DOHH2 (cell line): Measurements from ENCODE around the gene GUCA1C.

ENCODE experiments used
- H3F3A ChIP-seq: fragments of 200-600 bp; sonication (generic), shearing (Covaris generic); 2 replicates; pipeline ENCODE4 v1.6.0; 2016; ENCODE audit warnings: antibody characterized with exemption, mild to moderate bottlenecking; ENCODE audit not compliant: control insufficient read depth, insufficient read depth
- H3K27ac ChIP-seq: fragments of 200-600 bp; sonication (generic); 2 replicates; pipeline ENCODE4 v1.5.1; 2014; ENCODE audit warnings: low read depth, mild to moderate bottlenecking, low read length, moderate library complexity
- H3K27me3 ChIP-seq: fragments of 200-600 bp; sonication (generic); 2 replicates; pipeline ENCODE4 v1.6.1; 2014; ENCODE audit warnings: mild to moderate bottlenecking, low read length, mixed read lengths; ENCODE audit not compliant: control insufficient read depth
- H3K36me3 ChIP-seq: fragments of 200-600 bp; sonication (generic); 2 replicates; pipeline ENCODE4 v1.6.1; 2014; ENCODE audit warnings: mild to moderate bottlenecking, low read length, moderate library complexity, mixed read lengths; ENCODE audit not compliant: control insufficient read depth
- H3K4me1 ChIP-seq: fragments of 200-600 bp; sonication (generic); 2 replicates; pipeline ENCODE4 v1.6.1; 2014; ENCODE audit warnings: mild to moderate bottlenecking, low read length, mixed read lengths; ENCODE audit not compliant: control insufficient read depth
- H3K4me2 ChIP-seq: fragments of 200-600 bp; sonication (generic); 2 replicates; pipeline ENCODE4 v1.6.0; 2014; ENCODE audit warnings: mild to moderate bottlenecking, low read length, moderate library complexity
- H3K4me3 ChIP-seq: fragments of 200-600 bp; sonication (generic); 2 replicates; pipeline ENCODE4 v1.5.1; 2014; ENCODE audit warnings: mild to moderate bottlenecking, low read length, mixed read lengths
- H3K79me2 ChIP-seq: fragments of 200-600 bp; sonication (generic); 2 replicates; pipeline ENCODE4 v1.6.1; 2014; ENCODE audit warnings: mild to moderate bottlenecking, low read length, mixed read lengths; ENCODE audit not compliant: control insufficient read depth
- H3K9me2 ChIP-seq: fragments of 200-600 bp; sonication (generic); replicated peaks from 2 replicates; pipeline ENCODE4 v1.6.1; 2014; ENCODE audit warnings: mild to moderate bottlenecking, low read length, mixed read lengths; ENCODE audit not compliant: control insufficient read depth
- H3K9me3 ChIP-seq: fragments of 200-600 bp; sonication (generic); 2 replicates; pipeline ENCODE4 v1.6.1; 2014; ENCODE audit warnings: antibody characterized with exemption, low read length, mixed read lengths; ENCODE audit not compliant: control insufficient read depth, insufficient read depth
- H4K20me1 ChIP-seq: fragments of 200-600 bp; sonication (generic); 2 replicates; pipeline ENCODE4 v1.6.0; 2014; ENCODE audit warnings: low read depth, mild to moderate bottlenecking, antibody characterized with exemption, low read length, moderate library complexity; ENCODE audit not compliant: control insufficient read depth, insufficient read depth
- CTCF ChIP-seq: fragments of 200-600 bp; sonication (generic); IDR thresholded peaks from one replicate; pipeline ENCODE4 v1.5.1; 2014; ENCODE audit warnings: antibody characterized with exemption, mild to moderate bottlenecking, low read depth, low read length; ENCODE audit not compliant: poor library complexity, severe bottlenecking
- EZH2phosphoT487 ChIP-seq: fragments of 200-600 bp; sonication (generic); IDR thresholded peaks from 2 replicates; pipeline ENCODE4 v1.6.1; 2017; ENCODE audit warnings: borderline replicate concordance, mild to moderate bottlenecking, antibody characterized with exemption, low read length, moderate library complexity, mixed read lengths

GUCA1C gene

GRCh38 chr3:108951820-108952501, 1.7 kb downstream of the GUCA1C start:
- H3K27ac ChIP-seq, result no peak overlapping the region
- no peaks in the 10 kb centered on the region for H3K4me1 ChIP-seq
- no peaks in the 10 kb centered on the region for H3K27me3 ChIP-seq
- H4K20me1 ChIP-seq, result no peaks in the 10 kb centered on the region
- H3K36me3 ChIP-seq, result no peaks in the 10 kb centered on the region
- TF ChIP-seq EZH2phosphoT487 (no peak), CTCF (no peak)
- no peak overlapping the region for H3K4me3 ChIP-seq
- no peaks in the 10 kb centered on the region for H3K79me2 ChIP-seq
- no peaks in the 10 kb centered on the region for H3K9me3 ChIP-seq
- H3F3A ChIP-seq, result no peaks in the 10 kb centered on the region
- no peaks in the 10 kb centered on the region for H3K9me2 ChIP-seq
- H3K4me2 ChIP-seq, result no peak overlapping the region

DNA sequence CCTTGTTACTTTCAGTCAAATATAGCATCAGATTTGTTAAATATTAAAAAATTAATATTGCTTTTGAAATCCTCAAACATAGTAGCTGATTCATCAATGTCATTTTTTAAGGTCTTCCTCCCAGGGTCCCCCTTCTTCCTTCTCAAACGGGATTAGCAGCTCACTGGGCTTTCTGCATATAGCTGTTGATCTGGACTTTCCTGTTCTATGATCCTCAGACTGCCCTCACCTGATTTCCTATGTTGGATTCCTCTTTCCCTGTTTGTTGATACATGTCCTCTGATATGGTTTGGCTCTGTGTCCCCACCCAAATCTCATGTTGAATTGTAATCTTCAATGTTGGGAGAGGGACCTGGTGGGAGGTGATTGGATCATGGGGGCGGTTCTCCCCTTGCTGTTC, 5.8 kb downstream of the GUCA1C start:
- Histone ChIP-seq H3K27ac (no peak overlapping the region), H3K9me2 (no peaks in the 10 kb centered on the region), H3K9me3 (no peaks in the 10 kb centered on the region), H3K27me3 (no peaks in the 10 kb centered on the region), H3F3A (no peaks in the 10 kb centered on the region), H3K4me3 (no peak overlapping the region), H3K36me3 (no peaks in the 10 kb centered on the region), H4K20me1 (no peaks in the 10 kb centered on the region), H3K4me1 (no peaks in the 10 kb centered on the region), H3K79me2 (no peaks in the 10 kb centered on the region), H3K4me2 (no peak overlapping the region)
- TF ChIP-seq EZH2phosphoT487 (no peak), CTCF (no peak)

DNA sequence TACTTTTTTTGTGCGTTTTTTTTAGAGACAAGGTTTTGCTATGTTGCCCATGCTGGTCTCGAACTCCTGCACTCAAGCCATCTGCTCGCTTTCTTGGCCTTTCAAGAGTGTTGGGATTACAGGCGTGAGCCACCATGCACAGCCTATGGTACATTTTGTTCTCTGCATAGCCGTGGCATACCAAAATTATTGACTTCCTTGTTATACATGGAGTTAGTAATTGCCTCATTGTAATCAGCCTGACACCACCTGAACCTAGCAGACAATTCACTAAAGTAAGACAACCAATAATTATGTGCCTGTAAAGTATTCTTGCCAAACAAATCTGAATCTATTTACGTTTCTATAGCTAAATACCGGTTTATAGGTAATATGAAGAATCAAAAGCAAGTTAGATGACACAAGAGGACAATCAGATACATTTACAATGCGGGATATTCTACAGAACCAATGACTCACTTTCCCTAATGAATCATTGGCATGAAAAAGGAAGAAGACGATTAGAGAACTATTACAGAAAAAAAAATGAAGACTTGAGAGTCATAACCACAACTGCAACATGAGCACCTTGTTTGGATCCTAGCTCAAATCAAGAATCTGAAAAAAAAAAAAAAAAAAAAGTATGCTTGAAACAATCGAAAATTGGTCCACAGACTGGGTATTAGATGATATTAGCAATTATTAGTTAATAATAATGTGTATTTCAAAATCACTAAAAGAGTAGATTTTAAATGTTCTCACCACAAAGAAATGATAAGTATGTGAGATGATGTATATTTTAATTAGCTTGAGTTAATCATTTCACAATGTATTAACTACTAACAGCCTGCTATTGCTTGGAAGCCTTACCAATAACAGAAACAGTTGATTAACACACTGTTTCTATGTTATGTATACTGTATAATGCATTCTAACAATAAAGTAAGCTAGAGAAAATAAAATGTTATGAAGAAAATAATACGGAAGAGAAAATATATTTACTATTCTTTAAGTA, 7.1 kb downstream of the GUCA1C start:
- H3K9me3 ChIP-seq, result no peaks in the 10 kb centered on the region
- no peaks in the 10 kb centered on the region for H4K20me1 ChIP-seq
- no peaks in the 10 kb centered on the region for H3K4me1 ChIP-seq
- no peaks in the 10 kb centered on the region for H3K36me3 ChIP-seq
- no peaks in the 10 kb centered on the region for H3F3A ChIP-seq
- H3K4me2 ChIP-seq, result no peak overlapping the region
- H3K27ac ChIP-seq, result no peak overlapping the region
- H3K4me3 ChIP-seq, result no peak overlapping the region
- H3K9me2 ChIP-seq, result no peaks in the 10 kb centered on the region
- no peak for TF ChIP-seq CTCF
- TF ChIP-seq EZH2phosphoT487, result no peak
- no peaks in the 10 kb centered on the region for H3K79me2 ChIP-seq
- H3K27me3 ChIP-seq, result no peaks in the 10 kb centered on the region
